ENCODE data around the gene NQO2.

NQO2 gene

GRCh38 chr6:2957696-2958330 lies 41.9 kb upstream of the NQO2 start:
- Histone ChIP-seq H3K4me3 (ENCODE audit: low read depth in 1 of 2, low read length in 2 of 2) (no peak overlapping the region), H3K36me3 (ENCODE audit: insufficient read depth, low read length) (no peaks in the 10 kb centered on the region), H3K9me3 (ENCODE audit: insufficient read depth, low read length, severe bottlenecking) (no peaks in the 10 kb centered on the region), H3K27me3 (ENCODE audit: insufficient read depth, low read length, poor library complexity) (peaks cover 27% of the 10 kb centered on the region), H3K4me2 (ENCODE audit: insufficient read depth, low read length) (no peak overlapping the region), H3K9ac (ENCODE audit: low read depth, low read length) (no peak overlapping the region), H2AFZ (ENCODE audit: low read depth, low read length) (no peak overlapping the region), H3K27ac (ENCODE audit: low read length) (no peak overlapping the region), H3K4me1 (ENCODE audit: insufficient read depth, low read length) (no peaks in the 10 kb centered on the region), H3K79me2 (ENCODE audit: insufficient read depth, low read length) (no peaks in the 10 kb centered on the region), H4K20me1 (ENCODE audit: insufficient read depth, low read length) (no peaks in the 10 kb centered on the region)
- ATAC-seq (ENCODE audit: insufficient read depth, low read depth) (no peak), DNase-seq (no peak)
- no peak for TF ChIP-seq EZH2 (IDR thresholded peaks at IDR 0.05; ENCODE audit: borderline replicate concordance, low read depth, low read length, severe bottlenecking)
- TF ChIP-seq, protein P1, sequence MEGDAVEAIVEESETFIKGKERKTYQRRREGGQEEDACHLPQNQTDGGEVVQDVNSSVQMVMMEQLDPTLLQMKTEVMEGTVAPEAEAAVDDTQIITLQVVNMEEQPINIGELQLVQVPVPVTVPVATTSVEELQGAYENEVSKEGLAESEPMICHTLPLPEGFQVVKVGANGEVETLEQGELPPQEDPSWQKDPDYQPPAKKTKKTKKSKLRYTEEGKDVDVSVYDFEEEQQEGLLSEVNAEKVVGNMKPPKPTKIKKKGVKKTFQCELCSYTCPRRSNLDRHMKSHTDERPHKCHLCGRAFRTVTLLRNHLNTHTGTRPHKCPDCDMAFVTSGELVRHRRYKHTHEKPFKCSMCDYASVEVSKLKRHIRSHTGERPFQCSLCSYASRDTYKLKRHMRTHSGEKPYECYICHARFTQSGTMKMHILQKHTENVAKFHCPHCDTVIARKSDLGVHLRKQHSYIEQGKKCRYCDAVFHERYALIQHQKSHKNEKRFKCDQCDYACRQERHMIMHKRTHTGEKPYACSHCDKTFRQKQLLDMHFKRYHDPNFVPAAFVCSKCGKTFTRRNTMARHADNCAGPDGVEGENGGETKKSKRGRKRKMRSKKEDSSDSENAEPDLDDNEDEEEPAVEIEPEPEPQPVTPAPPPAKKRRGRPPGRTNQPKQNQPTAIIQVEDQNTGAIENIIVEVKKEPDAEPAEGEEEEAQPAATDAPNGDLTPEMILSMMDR (IDR thresholded peaks at IDR 0.05; ENCODE audit: borderline replicate concordance, extremely low read depth, low read length, poor library complexity, severe bottlenecking), result no peak

- Histone ChIP-seq H3K9ac (ENCODE audit: low read depth, low read length) (no peak overlapping the region), H3K36me3 (ENCODE audit: insufficient read depth, low read length) (no peaks in the 10 kb centered on the region), H4K20me1 (ENCODE audit: insufficient read depth, low read length) (no peaks in the 10 kb centered on the region), H3K9me3 (ENCODE audit: insufficient read depth, low read length, severe bottlenecking) (no peaks in the 10 kb centered on the region), H3K4me1 (ENCODE audit: insufficient read depth, low read length) (no peaks in the 10 kb centered on the region), H3K4me2 (ENCODE audit: insufficient read depth, low read length) (no peak overlapping the region), H3K4me3 (ENCODE audit: low read depth in 1 of 2, low read length in 2 of 2) (no peak overlapping the region), H2AFZ (ENCODE audit: low read depth, low read length) (no peak overlapping the region), H3K27me3 (ENCODE audit: insufficient read depth, low read length, poor library complexity) (peaks cover 29% of the 10 kb centered on the region), H3K27ac (ENCODE audit: low read length) (no peak overlapping the region), H3K79me2 (ENCODE audit: insufficient read depth, low read length) (no peaks in the 10 kb centered on the region)
- DNase-seq (no peak), ATAC-seq (ENCODE audit: insufficient read depth, low read depth) (no peak)
- TF ChIP-seq, protein P1 (IDR thresholded peaks at IDR 0.05; ENCODE audit: borderline replicate concordance, extremely low read depth, low read length, poor library complexity, severe bottlenecking), result no peak
- TF ChIP-seq EZH2 (IDR thresholded peaks at IDR 0.05; ENCODE audit: borderline replicate concordance, low read depth, low read length, severe bottlenecking), result no peak
Observed at GRCh38 chr6:2958331-2958711, 41.4 kb upstream of the NQO2 start.

DNA sequence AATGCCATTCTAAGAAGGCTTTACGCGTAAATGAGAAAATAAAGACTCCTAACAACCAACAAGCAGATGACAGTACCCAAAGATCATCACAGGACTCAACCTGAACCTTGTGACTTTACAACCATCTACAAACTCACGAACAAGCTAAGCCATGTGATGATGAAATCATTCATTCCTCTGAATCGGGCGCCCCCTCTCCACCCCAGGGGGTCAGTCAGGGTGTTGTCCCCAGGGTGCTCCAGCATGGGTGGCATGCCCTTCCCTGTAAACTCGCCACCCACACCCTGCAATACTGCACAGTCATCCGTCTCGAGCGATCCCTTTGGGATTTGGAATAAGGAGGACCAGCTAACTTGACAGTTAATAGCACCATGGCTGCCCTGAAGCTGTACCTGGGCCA lies 40.9 kb upstream of the NQO2 start:
- Histone ChIP-seq H3K9ac (ENCODE audit: low read depth, low read length) (no peak overlapping the region), H3K79me2 (ENCODE audit: insufficient read depth, low read length) (no peaks in the 10 kb centered on the region), H3K4me3 (ENCODE audit: low read depth in 1 of 2, low read length in 2 of 2) (no peak overlapping the region), H4K20me1 (ENCODE audit: insufficient read depth, low read length) (no peaks in the 10 kb centered on the region), H3K4me1 (ENCODE audit: insufficient read depth, low read length) (no peaks in the 10 kb centered on the region), H3K27me3 (ENCODE audit: insufficient read depth, low read length, poor library complexity) (peaks cover 34% of the 10 kb centered on the region), H3K27ac (ENCODE audit: low read length) (no peak overlapping the region), H3K9me3 (ENCODE audit: insufficient read depth, low read length, severe bottlenecking) (no peaks in the 10 kb centered on the region), H3K4me2 (ENCODE audit: insufficient read depth, low read length) (no peak overlapping the region), H3K36me3 (ENCODE audit: insufficient read depth, low read length) (no peaks in the 10 kb centered on the region), H2AFZ (ENCODE audit: low read depth, low read length) (no peak overlapping the region)
- no peak for TF ChIP-seq EZH2 (IDR thresholded peaks at IDR 0.05; ENCODE audit: borderline replicate concordance, low read depth, low read length, severe bottlenecking)
- TF ChIP-seq, protein P1 (IDR thresholded peaks at IDR 0.05; ENCODE audit: borderline replicate concordance, extremely low read depth, low read length, poor library complexity, severe bottlenecking), result no peak
- ATAC-seq (ENCODE audit: insufficient read depth, low read depth), result no peak
- DNase-seq, result no peak

Measured in DND-41 (cell line).